ENCODE measurements around the gene NCK2.

The NCK2 gene

GRCh38 chr2:105784589-105784988 is 39.9 kb downstream of the NCK2 start:
- no peak overlapping the region for H3K27ac ChIP-seq (ENCODE audit: poor library complexity, severe bottlenecking)
- peaks cover 1% of the 10 kb centered on the region for H3K4me1 ChIP-seq (ENCODE audit: insufficient read depth, poor library complexity, severe bottlenecking)
- no peak overlapping the region for H3K4me3 ChIP-seq (ENCODE audit: severe bottlenecking)
- no peak for ATAC-seq (ENCODE audit: low read depth)
- no peak for TF ChIP-seq CTCF (IDR thresholded peaks at IDR 0.05; ENCODE audit: poor library complexity, severe bottlenecking)
- no peaks in the 10 kb centered on the region for H3K9me3 ChIP-seq (ENCODE audit: severe bottlenecking)
- H3K36me3 ChIP-seq (ENCODE audit: low read depth), result no peaks in the 10 kb centered on the region
- H3K27me3 ChIP-seq (ENCODE audit: insufficient read depth, poor library complexity, severe bottlenecking), result no peaks in the 10 kb centered on the region
- DNase-seq (ENCODE audit: low spot score), result no peak

GRCh38 chr2:105785095-105785847 is 40.6 kb downstream of the NCK2 start:
- no peak overlapping the region for H3K27ac ChIP-seq (ENCODE audit: poor library complexity, severe bottlenecking)
- H3K36me3 ChIP-seq (ENCODE audit: low read depth), result no peaks in the 10 kb centered on the region
- ATAC-seq (ENCODE audit: low read depth) (no peak), DNase-seq (ENCODE audit: low spot score) (no peak)
- TF ChIP-seq CTCF (IDR thresholded peaks at IDR 0.05; ENCODE audit: poor library complexity, severe bottlenecking), result no peak
- H3K9me3 ChIP-seq (ENCODE audit: severe bottlenecking), result no peaks in the 10 kb centered on the region
- H3K27me3 ChIP-seq (ENCODE audit: insufficient read depth, poor library complexity, severe bottlenecking), result no peaks in the 10 kb centered on the region
- H3K4me3 ChIP-seq (ENCODE audit: severe bottlenecking), result no peak overlapping the region
- H3K4me1 ChIP-seq (ENCODE audit: insufficient read depth, poor library complexity, severe bottlenecking), result peaks cover 8% of the 10 kb centered on the region

GRCh38 chr2:105786231-105787230 is 41.8 kb downstream of the NCK2 start:
- TF ChIP-seq CTCF (IDR thresholded peaks at IDR 0.05; ENCODE audit: poor library complexity, severe bottlenecking), result no peak
- ATAC-seq (ENCODE audit: low read depth) (no peak), DNase-seq (ENCODE audit: low spot score) (no peak)
- Histone ChIP-seq H3K9me3 (ENCODE audit: severe bottlenecking) (no peaks in the 10 kb centered on the region), H3K36me3 (ENCODE audit: low read depth) (0 out of 2 replicates have a peak, but pooled peaks cover 3% of the 10 kb centered on the region), H3K4me3 (ENCODE audit: severe bottlenecking) (no peak overlapping the region), H3K27me3 (ENCODE audit: insufficient read depth, poor library complexity, severe bottlenecking) (no peaks in the 10 kb centered on the region), H3K27ac (ENCODE audit: poor library complexity, severe bottlenecking) (no peak overlapping the region), H3K4me1 (ENCODE audit: insufficient read depth, poor library complexity, severe bottlenecking) (peaks cover 20% of the 10 kb centered on the region)

GRCh38 chr2:105787376-105788318 is 42.9 kb downstream of the NCK2 start:
- Histone ChIP-seq H3K4me3 (ENCODE audit: severe bottlenecking) (no peak overlapping the region), H3K27me3 (ENCODE audit: insufficient read depth, poor library complexity, severe bottlenecking) (no peaks in the 10 kb centered on the region), H3K4me1 (ENCODE audit: insufficient read depth, poor library complexity, severe bottlenecking) (peaks cover 20% of the 10 kb centered on the region), H3K27ac (ENCODE audit: poor library complexity, severe bottlenecking) (no peak overlapping the region), H3K9me3 (ENCODE audit: severe bottlenecking) (no peaks in the 10 kb centered on the region), H3K36me3 (ENCODE audit: low read depth) (0 out of 2 replicates have a peak, but pooled peaks cover 3% of the 10 kb centered on the region)
- ATAC-seq (ENCODE audit: low read depth) (no peak), DNase-seq (ENCODE audit: low spot score) (no peak)
- no peak for TF ChIP-seq CTCF (IDR thresholded peaks at IDR 0.05; ENCODE audit: poor library complexity, severe bottlenecking)
